ENCODE measurements around the gene ARPC1A.
A peak's percentile ranks its signal among the peaks of the same experiment; 100 is the strongest.
"Not testable (repeated sequence)": the region's sequence is repeated elsewhere in the genome, so short reads cannot be mapped to it uniquely, and the experiment has no call there.

The ARPC1A gene

DNA sequence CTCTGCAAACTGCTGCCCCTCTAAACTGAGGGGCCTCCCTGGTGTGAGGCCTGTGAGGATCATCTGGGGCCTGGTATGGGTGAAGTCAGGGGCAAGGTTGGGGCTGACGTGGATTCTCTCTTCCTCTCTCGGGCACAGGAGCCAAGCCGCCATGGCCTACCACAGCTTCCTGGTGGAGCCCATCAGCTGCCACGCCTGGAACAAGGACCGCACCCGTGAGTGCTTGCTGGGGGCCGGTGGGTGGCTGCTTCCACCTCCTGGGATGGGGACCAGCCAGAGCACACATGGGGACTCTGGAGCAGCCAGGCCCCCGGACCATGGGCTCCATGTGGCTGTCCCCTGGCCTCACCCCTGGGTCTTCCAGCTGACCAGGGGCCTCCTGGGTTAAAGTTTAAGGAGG is 59.9 kb downstream of the ARPC1A start:
- Histone ChIP-seq H3K4me3 (ENCODE audit: low read depth, low read length) (no peak overlapping the region), H3K27ac (no peak overlapping the region), H3K36me3 (replicated peaks) (peaks cover 63% of the 10 kb centered on the region), H3K27me3 (replicated peaks) (no peaks in the 10 kb centered on the region)
- in situ Hi-C loops (cut with HindIII; ENCODE audit: low pct_ligation_motif_present, low sequenced_read_pairs) = no loop called here
- TF ChIP-seq CTCF (IDR thresholded peaks at IDR 0.05; ENCODE audit: low read depth, low read length, missing control alignments) = no peak
- DNase-seq = no peak

DNA sequence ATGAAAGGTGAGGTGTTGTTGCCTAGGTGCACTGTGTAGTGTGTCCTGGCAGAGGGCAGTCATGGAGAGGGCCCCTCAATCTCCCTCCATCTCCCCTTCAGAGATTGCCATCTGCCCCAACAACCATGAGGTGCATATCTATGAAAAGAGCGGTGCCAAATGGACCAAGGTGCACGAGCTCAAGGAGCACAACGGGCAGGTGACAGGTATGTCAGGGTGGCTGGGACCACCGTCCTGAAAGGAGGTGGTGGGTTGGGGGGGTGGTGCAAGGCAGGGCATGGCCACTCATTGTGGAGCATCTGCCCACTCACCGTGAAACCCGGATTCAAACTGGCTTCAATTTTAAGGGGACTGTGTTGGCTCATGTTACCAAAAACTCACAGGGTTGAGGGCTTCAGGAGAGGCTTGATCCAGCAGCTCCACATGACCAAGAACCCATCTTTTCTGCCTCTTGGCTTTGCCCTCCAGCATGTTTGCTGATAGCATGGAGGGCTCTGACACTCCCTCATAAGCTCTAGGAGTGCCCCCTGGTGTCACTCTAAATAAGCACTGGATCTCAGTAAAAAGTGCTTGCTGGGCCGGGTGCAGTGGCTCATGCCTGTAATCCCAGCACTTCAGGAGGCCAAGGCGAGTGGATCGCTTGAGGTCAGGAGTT is 61.0 kb downstream of the ARPC1A start:
- Histone ChIP-seq H3K4me3 (ENCODE audit: low read depth, low read length) (no peak overlapping the region), H3K27ac (no peak overlapping the region)

GRCh38 chr7:99387239-99387635 is 61.5 kb downstream of the ARPC1A start:
- H3K27me3 ChIP-seq (replicated peaks); DNase-seq; in situ Hi-C loops (cut with HindIII; ENCODE audit: low pct_ligation_motif_present, low sequenced_read_pairs); H3K27ac ChIP-seq; H3K4me3 ChIP-seq (ENCODE audit: low read depth, low read length): not testable (repeated sequence)
- peaks cover 66% of the 10 kb centered on the region for H3K36me3 ChIP-seq (replicated peaks)

More for the DNA sequence above, 61.0 kb downstream of the ARPC1A start:
- DNase-seq = no peak
- Histone ChIP-seq H3K27me3 (replicated peaks) (no peaks in the 10 kb centered on the region), H3K36me3 (replicated peaks) (peaks cover 63% of the 10 kb centered on the region)
- TF ChIP-seq CTCF (IDR thresholded peaks at IDR 0.05; ENCODE audit: low read depth, low read length, missing control alignments) = peak; percentile 54
- in situ Hi-C loops (cut with HindIII; ENCODE audit: low pct_ligation_motif_present, low sequenced_read_pairs) = no loop called here

DNA sequence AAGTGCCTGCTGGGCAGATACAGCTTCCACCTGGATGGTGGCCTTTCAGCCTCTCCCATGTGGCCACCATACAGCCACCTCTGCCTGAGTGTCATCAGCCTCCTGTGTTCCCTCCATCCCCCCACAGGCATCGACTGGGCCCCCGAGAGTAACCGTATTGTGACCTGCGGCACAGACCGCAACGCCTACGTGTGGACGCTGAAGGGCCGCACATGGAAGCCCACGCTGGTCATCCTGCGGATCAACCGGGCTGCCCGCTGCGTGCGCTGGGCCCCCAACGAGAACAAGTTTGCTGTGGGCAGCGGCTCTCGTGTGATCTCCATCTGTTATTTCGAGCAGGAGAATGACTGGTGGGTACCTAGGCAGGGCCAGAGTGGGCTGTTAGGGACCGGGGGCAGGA is 62.2 kb downstream of the ARPC1A start:
- no peak overlapping the region for H3K4me3 ChIP-seq (ENCODE audit: low read depth, low read length)
- no peak for TF ChIP-seq CTCF (IDR thresholded peaks at IDR 0.05; ENCODE audit: low read depth, low read length, missing control alignments)
- no peak for DNase-seq
- no peak overlapping the region for H3K27ac ChIP-seq
- in situ Hi-C loops (cut with HindIII; ENCODE audit: low pct_ligation_motif_present, low sequenced_read_pairs) = no loop called here
- no peaks in the 10 kb centered on the region for H3K27me3 ChIP-seq (replicated peaks)
- peaks cover 71% of the 10 kb centered on the region for H3K36me3 ChIP-seq (replicated peaks)

DNA sequence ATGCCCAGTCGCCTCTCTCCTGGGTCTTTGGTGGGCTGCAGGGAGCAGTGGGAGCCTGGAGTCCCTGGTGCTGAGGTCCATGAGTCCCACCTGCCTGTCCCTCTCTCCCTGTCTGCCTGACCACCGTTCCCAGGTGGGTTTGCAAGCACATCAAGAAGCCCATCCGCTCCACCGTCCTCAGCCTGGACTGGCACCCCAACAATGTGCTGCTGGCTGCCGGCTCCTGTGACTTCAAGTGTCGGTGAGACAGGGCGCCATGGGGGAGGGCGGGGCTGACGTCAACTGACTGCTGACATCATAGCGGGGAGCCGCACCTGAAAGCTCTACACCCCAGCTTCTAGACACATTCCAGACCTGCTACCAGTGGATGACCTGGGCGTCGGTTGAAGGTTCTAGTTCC is 64.1 kb downstream of the ARPC1A start:
- Histone ChIP-seq H3K27ac (no peak overlapping the region), H3K4me3 (ENCODE audit: low read depth, low read length) (no peak overlapping the region), H3K36me3 (replicated peaks) (peaks cover 87% of the 10 kb centered on the region), H3K27me3 (replicated peaks) (no peaks in the 10 kb centered on the region)
- in situ Hi-C loops (cut with HindIII; ENCODE audit: low pct_ligation_motif_present, low sequenced_read_pairs) = no loop called here
- no peak for TF ChIP-seq CTCF (IDR thresholded peaks at IDR 0.05; ENCODE audit: low read depth, low read length, missing control alignments)
- no peak for DNase-seq

GRCh38 chr7:99390941-99391602 is 65.4 kb downstream of the ARPC1A start:
- in situ Hi-C loops (cut with HindIII; ENCODE audit: low pct_ligation_motif_present, low sequenced_read_pairs) = no loop called here
- no peaks in the 10 kb centered on the region for H3K27me3 ChIP-seq (replicated peaks)
- no peak for DNase-seq
- H3K4me3 ChIP-seq (ENCODE audit: low read depth, low read length) = no peak overlapping the region
- no peak for TF ChIP-seq CTCF (IDR thresholded peaks at IDR 0.05; ENCODE audit: low read depth, low read length, missing control alignments)
- H3K27ac ChIP-seq = no peak overlapping the region
- peaks cover 92% of the 10 kb centered on the region for H3K36me3 ChIP-seq (replicated peaks)
